Activated CD4-positive, alpha-beta memory T cell treated with anti-CD3 and anti-CD28 coated beads, Interleukin-2, amount 10 ng/mL, durations not matched to agents 7 days and 5 days (primary cell): ENCODE data around the gene LAMC1. TPM values are rescaled to one million over a fixed set of nuclear protein-coding genes. Genes with fewer than 3 reads are reported as not detected.

Experiments used
- CTCF ChIA-PET: fragments of 350-600 bp; sonication (Branson Sonifier 250); formaldehyde crosslinking; loops from one replicate; lab custom pipeline; 2021; ENCODE audit warnings: antibody characterized with exemption, inconsistent platforms; lab: Charles Lee
- POLR2A ChIA-PET: fragments of 350-600 bp; sonication (Branson Sonifier 250); formaldehyde crosslinking; loops from one replicate; lab custom pipeline; 2021; ENCODE audit warnings: antibody characterized with exemption; lab: Charles Lee
- DNase-seq: peaks from one replicate; pipeline ENCODE4 v3.0.0-alpha.2; 2020
- H3K27ac Mint-ChIP-seq: one replicate; pipeline ENCODE4 v1.8.0; 2021; ENCODE audit warnings: mild to moderate bottlenecking, mixed read lengths
- H3K27me3 Mint-ChIP-seq: one replicate; pipeline ENCODE4 v1.8.0; 2021; ENCODE audit warnings: mixed read lengths
- H3K36me3 Mint-ChIP-seq: one replicate; pipeline ENCODE4 v1.8.0; 2021; ENCODE audit warnings: low read depth, mixed read lengths
- H3K4me1 Mint-ChIP-seq: one replicate; pipeline ENCODE4 v1.8.0; 2021; ENCODE audit warnings: mixed read lengths
- H3K4me3 Mint-ChIP-seq: one replicate; pipeline ENCODE4 v1.8.0; 2021; ENCODE audit warnings: mild to moderate bottlenecking, mixed read lengths
- H3K9me3 Mint-ChIP-seq: one replicate; pipeline ENCODE4 v1.8.0; 2021; ENCODE audit warnings: mixed read lengths
- total RNA-seq, 2 experiments: library from RNA; stranded (reverse); gene quantifications; one replicate each; pipeline ENCODE4 v1.2.3, GENCODE V29; 2021

Gene LAMC1
- total RNA-seq, 2 experiments from 2014 or later = 0.53 TPM; not detected in 1

- ChIA-PET CTCF (no interaction called here), POLR2A (no interaction called here)
- Mint-ChIP-seq H3K9me3 (no peaks in the 10 kb centered on the region), H3K27ac (no peak overlapping the region), H3K4me3 (no peak overlapping the region), H3K27me3 (peaks cover 20% of the 10 kb centered on the region), H3K36me3 (no peaks in the 10 kb centered on the region), H3K4me1 (no peaks in the 10 kb centered on the region)
- DNase-seq = no peak
These were observed 75.1 kb downstream of the LAMC1 start for GRCh38 chr1:183098317-183098716.

- Mint-ChIP-seq H3K9me3 (no peaks in the 10 kb centered on the region), H3K27me3 (peaks cover 14% of the 10 kb centered on the region), H3K4me1 (no peaks in the 10 kb centered on the region), H3K4me3 (no peak overlapping the region), H3K27ac (no peak overlapping the region), H3K36me3 (no peaks in the 10 kb centered on the region)
- DNase-seq = no peak
- ChIA-PET CTCF (no interaction called here), POLR2A (no interaction called here)
These were observed 77.2 kb downstream of the LAMC1 start for GRCh38 chr1:183100361-183100974.

GRCh38 chr1:183101081-183101480 is 77.9 kb downstream of the LAMC1 start:
- no peak overlapping the region for H3K27ac Mint-ChIP-seq
- H3K36me3 Mint-ChIP-seq = no peaks in the 10 kb centered on the region
- ChIA-PET POLR2A (no interaction called here), CTCF (no interaction called here)
- no peaks in the 10 kb centered on the region for H3K4me1 Mint-ChIP-seq
- no peak for DNase-seq
- H3K27me3 Mint-ChIP-seq = peaks cover 14% of the 10 kb centered on the region
- no peaks in the 10 kb centered on the region for H3K9me3 Mint-ChIP-seq
- H3K4me3 Mint-ChIP-seq = no peak overlapping the region

- no peaks in the 10 kb centered on the region for H3K9me3 Mint-ChIP-seq
- POLR2A ChIA-PET = no interaction called here
- H3K36me3 Mint-ChIP-seq = no peaks in the 10 kb centered on the region
- H3K4me3 Mint-ChIP-seq = no peak overlapping the region
- H3K27me3 Mint-ChIP-seq = peaks cover 11% of the 10 kb centered on the region
- DNase-seq = no peak
- no peaks in the 10 kb centered on the region for H3K4me1 Mint-ChIP-seq
- H3K27ac Mint-ChIP-seq = no peak overlapping the region
- CTCF ChIA-PET = interaction anchor here (1.3 kb wide), 1 partner anchor 1131 kb away, joined by 5 read pairs; no protein-coding TSS in a partner anchor
These were observed 78.6 kb downstream of the LAMC1 start for GRCh38 chr1:183101841-183102276.

GRCh38 chr1:183103147-183103546 is 79.9 kb downstream of the LAMC1 start:
- no peak for DNase-seq
- CTCF ChIA-PET = interaction anchor here (1.3 kb wide), 1 partner anchor 1132 kb away, joined by 5 read pairs; no protein-coding TSS in a partner anchor
- Mint-ChIP-seq H3K9me3 (no peaks in the 10 kb centered on the region), H3K27ac (no peak overlapping the region), H3K4me3 (no peak overlapping the region), H3K36me3 (no peaks in the 10 kb centered on the region), H3K27me3 (peaks cover 15% of the 10 kb centered on the region), H3K4me1 (no peaks in the 10 kb centered on the region)
- POLR2A ChIA-PET = interaction anchor here (1.0 kb wide), 1 partner anchor 20 kb away, joined by 3 read pairs; no protein-coding TSS in a partner anchor

GRCh38 chr1:183103577-183103976 is 80.4 kb downstream of the LAMC1 start:
- H3K4me1 Mint-ChIP-seq = no peaks in the 10 kb centered on the region
- DNase-seq = no peak
- H3K9me3 Mint-ChIP-seq = no peaks in the 10 kb centered on the region
- ChIA-PET POLR2A (interaction anchor here (1.0 kb wide), 1 partner anchor 19 kb away, joined by 3 read pairs; no protein-coding TSS in a partner anchor), CTCF (no interaction called here)
- no peak overlapping the region for H3K27ac Mint-ChIP-seq
- no peak overlapping the region for H3K4me3 Mint-ChIP-seq
- peaks cover 16% of the 10 kb centered on the region for H3K27me3 Mint-ChIP-seq
- H3K36me3 Mint-ChIP-seq = no peaks in the 10 kb centered on the region

- DNase-seq = no peak
- Mint-ChIP-seq H3K4me1 (no peaks in the 10 kb centered on the region), H3K27me3 (peaks cover 18% of the 10 kb centered on the region), H3K27ac (no peak overlapping the region), H3K9me3 (no peaks in the 10 kb centered on the region), H3K36me3 (no peaks in the 10 kb centered on the region), H3K4me3 (no peak overlapping the region)
- ChIA-PET POLR2A (no interaction called here), CTCF (no interaction called here)
These were observed 82.2 kb downstream of the LAMC1 start for GRCh38 chr1:183105449-183105848.

- ChIA-PET CTCF (no interaction called here), POLR2A (no interaction called here)
- no peaks in the 10 kb centered on the region for H3K36me3 Mint-ChIP-seq
These were observed 82.9 kb downstream of the LAMC1 start for GRCh38 chr1:183106166-183106565.

GRCh38 chr1:183106746-183107145 is 83.5 kb downstream of the LAMC1 start:
- ChIA-PET CTCF (no interaction called here), POLR2A (no interaction called here)
- no peak overlapping the region for H3K27ac Mint-ChIP-seq
- H3K4me1 Mint-ChIP-seq = no peaks in the 10 kb centered on the region
- no peak for DNase-seq
- peaks cover 16% of the 10 kb centered on the region for H3K27me3 Mint-ChIP-seq
- H3K9me3 Mint-ChIP-seq = no peaks in the 10 kb centered on the region
- no peaks in the 10 kb centered on the region for H3K36me3 Mint-ChIP-seq
- H3K4me3 Mint-ChIP-seq = no peak overlapping the region

More at GRCh38 chr1:183106166-183106565, 82.9 kb downstream of the LAMC1 start:
- H3K4me3 Mint-ChIP-seq = no peak overlapping the region
- no peak overlapping the region for H3K27ac Mint-ChIP-seq
- DNase-seq = no peak
- H3K4me1 Mint-ChIP-seq = no peaks in the 10 kb centered on the region
- H3K27me3 Mint-ChIP-seq = peaks cover 18% of the 10 kb centered on the region
- H3K9me3 Mint-ChIP-seq = no peaks in the 10 kb centered on the region

GRCh38 chr1:183110326-183110880 is 87.2 kb downstream of the LAMC1 start:
- Mint-ChIP-seq H3K27me3 (peaks cover 12% of the 10 kb centered on the region), H3K27ac (no peak overlapping the region), H3K4me1 (no peaks in the 10 kb centered on the region), H3K36me3 (no peaks in the 10 kb centered on the region), H3K4me3 (no peak overlapping the region), H3K9me3 (no peaks in the 10 kb centered on the region)
- POLR2A ChIA-PET = no interaction called here
- DNase-seq = no peak
- CTCF ChIA-PET = no interaction called here

- Mint-ChIP-seq H3K9me3 (no peaks in the 10 kb centered on the region), H3K4me1 (no peaks in the 10 kb centered on the region), H3K27me3 (peaks cover 6% of the 10 kb centered on the region), H3K27ac (no peak overlapping the region), H3K4me3 (no peak overlapping the region), H3K36me3 (no peaks in the 10 kb centered on the region)
- POLR2A ChIA-PET = no interaction called here
- CTCF ChIA-PET = no interaction called here
- DNase-seq = no peak
These were observed 91.2 kb downstream of the LAMC1 start for GRCh38 chr1:183114441-183114840.

GRCh38 chr1:183116416-183116815 is 93.2 kb downstream of the LAMC1 start:
- no peak overlapping the region for H3K4me3 Mint-ChIP-seq
- no peaks in the 10 kb centered on the region for H3K4me1 Mint-ChIP-seq
- POLR2A ChIA-PET = no interaction called here
- H3K9me3 Mint-ChIP-seq = no peaks in the 10 kb centered on the region
- DNase-seq = no peak
- no peaks in the 10 kb centered on the region for H3K36me3 Mint-ChIP-seq
- CTCF ChIA-PET = no interaction called here
- H3K27ac Mint-ChIP-seq = no peak overlapping the region
- H3K27me3 Mint-ChIP-seq = peaks cover 6% of the 10 kb centered on the region

GRCh38 chr1:183121609-183122008 is 98.4 kb downstream of the LAMC1 start:
- CTCF ChIA-PET = no interaction called here
- Mint-ChIP-seq H3K27me3 (peaks cover 3% of the 10 kb centered on the region), H3K36me3 (no peaks in the 10 kb centered on the region), H3K27ac (no peak overlapping the region), H3K4me1 (no peaks in the 10 kb centered on the region), H3K4me3 (no peak overlapping the region), H3K9me3 (no peaks in the 10 kb centered on the region)
- POLR2A ChIA-PET = no interaction called here
- DNase-seq = no peak

GRCh38 chr1:183124259-183124658 is 101.0 kb downstream of the LAMC1 start:
- CTCF ChIA-PET = no interaction called here
- POLR2A ChIA-PET = no interaction called here
- DNase-seq = no peak
- Mint-ChIP-seq H3K27me3 (peaks cover 1% of the 10 kb centered on the region), H3K27ac (no peak overlapping the region), H3K4me3 (no peak overlapping the region), H3K9me3 (no peaks in the 10 kb centered on the region), H3K4me1 (no peaks in the 10 kb centered on the region), H3K36me3 (no peaks in the 10 kb centered on the region)
